OCI-LY1 (cell line): ENCODE measurements around the gene LAMC3.

Experiments
- H2AFZ ChIP-seq: fragments of 200-600 bp; sonication (generic), shearing (Covaris generic); 2 replicates; pipeline ENCODE4 v1.6.0; 2014; ENCODE audit warnings: antibody characterized with exemption, mild to moderate bottlenecking, low read length
- H3F3A ChIP-seq: fragments of 200-600 bp; sonication (generic), shearing (Covaris generic); 2 replicates; pipeline ENCODE4 v1.6.0; 2014; ENCODE audit warnings: mild to moderate bottlenecking, antibody characterized with exemption, low read length, moderate library complexity; ENCODE audit not compliant: insufficient read depth
- H3K27ac ChIP-seq: fragments of 200-600 bp; sonication (generic); 2 replicates; pipeline ENCODE4 v1.5.1; 2014; ENCODE audit warnings: low read length, mixed run types, mild to moderate bottlenecking, low read depth; ENCODE audit not compliant: poor library complexity, severe bottlenecking
- H3K27me3 ChIP-seq: fragments of 200-600 bp; sonication (generic); 2 replicates; pipeline ENCODE4 v1.6.0; 2014; ENCODE audit warnings: antibody characterized with exemption, mild to moderate bottlenecking, low read length, moderate library complexity; ENCODE audit not compliant: insufficient read depth
- H3K36me3 ChIP-seq: fragments of 200-600 bp; sonication (generic); 2 replicates; pipeline ENCODE4 v1.6.1; 2014; ENCODE audit warnings: mild to moderate bottlenecking, antibody characterized with exemption, low read length, moderate library complexity, mixed read lengths; ENCODE audit not compliant: insufficient read depth
- H3K4me1 ChIP-seq: fragments of 200-600 bp; sonication (generic); 2 replicates; pipeline ENCODE4 v1.5.1; 2014; ENCODE audit warnings: mild to moderate bottlenecking, low read length, moderate library complexity; ENCODE audit not compliant: insufficient read depth, severe bottlenecking
- H3K4me2 ChIP-seq: fragments of 200-600 bp; sonication (generic), shearing (Covaris generic); 2 replicates; pipeline ENCODE4 v1.6.1; 2014; ENCODE audit warnings: low read length
- H3K4me3 ChIP-seq: fragments of 200-600 bp; sonication (generic); 2 replicates; pipeline ENCODE4 v1.5.1; 2014; ENCODE audit warnings: low read length, low read depth, mild to moderate bottlenecking, mixed read lengths; ENCODE audit not compliant: poor library complexity, severe bottlenecking
- H3K79me2 ChIP-seq: fragments of 200-600 bp; shearing (Covaris generic); 2 replicates; pipeline ENCODE4 v1.6.1; 2016; ENCODE audit warnings: mixed run types, low read length, mixed read lengths; ENCODE audit not compliant: insufficient read depth
- H3K9ac ChIP-seq: fragments of 200-600 bp; sonication (generic), shearing (Covaris generic); 2 replicates; pipeline ENCODE4 v1.6.1; 2014; ENCODE audit warnings: mild to moderate bottlenecking, low read length, mixed read lengths
- H3K9me2 ChIP-seq: fragments of 200-600 bp; sonication (generic), shearing (Covaris generic); 2 replicates; pipeline ENCODE4 v1.6.1; 2014; ENCODE audit warnings: low read depth, mild to moderate bottlenecking, low read length, mixed read lengths
- H3K9me3 ChIP-seq: fragments of 200-600 bp; shearing (Covaris generic); 2 replicates; pipeline ENCODE4 v1.6.1; 2014; ENCODE audit warnings: low read length, mixed read lengths
- H4K20me1 ChIP-seq: fragments of 200-600 bp; sonication (generic), shearing (Covaris generic); 2 replicates; pipeline ENCODE4 v1.6.0; 2016; ENCODE audit warnings: mild to moderate bottlenecking, low read length; ENCODE audit not compliant: insufficient read depth
- CTCF ChIP-seq: fragments of 200-600 bp; sonication (generic), shearing (Covaris generic); IDR thresholded peaks from 2 replicates; pipeline ENCODE4 v1.5.1; 2017; ENCODE audit warnings: mild to moderate bottlenecking, antibody characterized with exemption, low read length, moderate library complexity, mixed read lengths
- EZH2 ChIP-seq: fragments of 200-600 bp; sonication (generic), shearing (Covaris generic); IDR thresholded peaks from 2 replicates; pipeline ENCODE4 v1.8.0; 2017; ENCODE audit warnings: borderline replicate concordance, mixed run types, mild to moderate bottlenecking, antibody characterized with exemption, low read length, moderate library complexity, mixed read lengths

The LAMC3 gene

DNA sequence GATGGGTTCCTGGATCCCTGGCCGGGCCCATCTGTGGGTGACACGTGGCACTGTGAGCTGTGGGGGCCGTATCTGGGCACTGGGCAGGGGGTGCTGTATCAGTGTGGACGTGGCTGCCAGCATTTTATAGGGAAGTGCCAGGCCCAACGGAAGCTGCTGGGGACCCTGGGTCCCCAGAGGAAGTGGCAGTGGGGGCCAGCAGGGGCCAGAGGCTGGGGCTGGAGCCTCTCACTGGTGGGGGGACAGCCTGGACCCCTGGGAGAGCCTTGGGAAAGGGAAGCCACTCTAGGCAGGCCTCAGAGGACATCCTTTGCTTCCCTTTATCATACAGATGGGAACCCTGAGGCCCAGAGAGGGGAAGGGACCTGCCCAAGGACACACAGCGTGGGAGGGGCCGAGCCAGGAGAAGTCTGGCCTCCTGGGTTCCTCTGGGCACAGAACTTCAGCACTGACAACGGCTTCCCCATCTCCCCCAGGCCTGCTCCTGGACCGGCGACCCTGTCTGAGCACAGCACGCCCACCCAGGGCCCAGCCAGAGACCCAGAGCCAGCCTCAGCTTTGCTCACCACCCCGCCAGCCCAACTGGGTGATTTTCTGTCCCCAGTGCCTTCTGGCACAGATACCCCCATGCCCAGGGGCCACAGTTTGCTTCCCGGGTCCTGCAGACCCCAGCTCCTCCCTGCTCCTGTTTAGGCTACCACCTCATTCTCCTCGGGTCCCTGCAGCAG lies 15.5 kb upstream of the LAMC3 start:
- Histone ChIP-seq H3K79me2 (no peaks in the 10 kb centered on the region), H3K27ac (no peak overlapping the region), H3K4me3 (no peak overlapping the region), H3K36me3 (no peaks in the 10 kb centered on the region), H4K20me1 (no peaks in the 10 kb centered on the region), H3K27me3 (peaks cover 8% of the 10 kb centered on the region; the same call in 1 of the 2 replicates), H3K9me2 (no peaks in the 10 kb centered on the region), H3K4me2 (no peak overlapping the region), H2AFZ (no peak overlapping the region), H3K9me3 (no peaks in the 10 kb centered on the region), H3K9ac (no peak overlapping the region), H3F3A (no peaks in the 10 kb centered on the region), H3K4me1 (no peaks in the 10 kb centered on the region)
- no peak for TF ChIP-seq EZH2
- no peak for TF ChIP-seq CTCF

GRCh38 chr9:130994135-130995085 lies 14.6 kb upstream of the LAMC3 start:
- no peak overlapping the region for H3K9ac ChIP-seq
- no peaks in the 10 kb centered on the region for H4K20me1 ChIP-seq
- no peak overlapping the region for H2AFZ ChIP-seq
- H3K27me3 ChIP-seq: peaks cover 8% of the 10 kb centered on the region; the same call in 1 of the 2 replicates
- H3K36me3 ChIP-seq: no peaks in the 10 kb centered on the region
- H3K4me3 ChIP-seq: no peak overlapping the region
- no peaks in the 10 kb centered on the region for H3F3A ChIP-seq
- H3K4me2 ChIP-seq: no peak overlapping the region
- H3K9me2 ChIP-seq: no peaks in the 10 kb centered on the region
- no peaks in the 10 kb centered on the region for H3K9me3 ChIP-seq
- no peaks in the 10 kb centered on the region for H3K79me2 ChIP-seq
- no peaks in the 10 kb centered on the region for H3K4me1 ChIP-seq
- TF ChIP-seq CTCF (no peak), EZH2 (no peak)
- H3K27ac ChIP-seq: no peak overlapping the region

DNA sequence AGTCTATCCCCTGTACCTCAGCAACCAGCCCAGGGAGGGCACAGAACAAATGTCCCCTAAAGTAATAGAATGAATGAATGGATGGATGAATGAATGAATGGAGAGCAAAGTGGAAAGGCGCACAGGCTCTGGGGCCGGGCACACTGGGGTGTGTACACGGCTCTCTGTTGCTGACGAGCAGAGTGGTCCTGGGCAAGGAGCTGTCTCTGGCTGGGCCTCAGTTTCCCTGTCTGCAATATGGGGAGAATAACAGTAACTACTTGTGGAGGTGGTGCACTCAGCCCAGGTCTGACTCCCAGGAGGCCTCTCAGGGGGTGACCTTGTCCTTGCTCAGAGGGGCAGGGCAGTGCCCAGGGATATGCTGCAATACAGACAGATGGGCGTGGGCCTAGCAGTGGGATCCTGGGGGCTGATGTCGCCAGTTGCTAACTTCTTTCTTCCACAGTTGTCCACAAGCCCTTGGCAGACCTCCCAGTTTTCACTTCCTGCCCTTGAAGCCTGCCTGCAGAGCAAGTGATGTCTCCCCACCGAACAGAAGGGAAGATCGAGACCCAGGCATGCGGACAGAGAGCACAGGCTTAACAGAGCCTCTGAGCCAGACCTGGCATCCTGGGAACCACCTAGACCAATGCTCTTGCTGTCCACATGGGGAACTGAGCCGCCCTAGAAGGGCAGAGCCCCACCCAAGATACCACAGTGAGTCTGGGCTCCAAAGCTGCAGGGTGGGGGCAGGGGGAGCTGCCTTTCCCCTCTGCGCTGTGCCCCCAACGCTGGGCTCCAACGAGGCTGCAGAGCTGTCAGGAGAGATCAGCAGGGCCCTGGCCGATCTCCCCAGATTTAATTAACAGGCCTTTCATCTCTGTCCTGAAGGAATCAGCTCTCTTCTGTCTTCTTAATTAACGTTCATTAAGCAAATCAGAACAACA lies 13.6 kb upstream of the LAMC3 start:
- Histone ChIP-seq H3K27ac (no peak overlapping the region), H3K9me2 (no peaks in the 10 kb centered on the region), H3K4me3 (no peak overlapping the region), H3K36me3 (no peaks in the 10 kb centered on the region), H3K9me3 (no peaks in the 10 kb centered on the region), H2AFZ (no peak overlapping the region), H3K4me1 (no peaks in the 10 kb centered on the region), H4K20me1 (no peaks in the 10 kb centered on the region), H3K9ac (no peak overlapping the region), H3K27me3 (peaks cover 8% of the 10 kb centered on the region; the same call in 1 of the 2 replicates), H3K79me2 (no peaks in the 10 kb centered on the region), H3K4me2 (no peak overlapping the region), H3F3A (no peaks in the 10 kb centered on the region)
- TF ChIP-seq EZH2 (no peak), CTCF (no peak)
